Kidney (tissue), 22 donors: ENCODE results near the gene TTLL13. TPM values are rescaled to one million over a fixed set of nuclear protein-coding genes. Genes with fewer than 3 reads are reported as not detected.

ENCODE experiments used
- DNase-seq, 5 donors: peaks; one replicate each; pipeline ENCODE4 v3.0.0-alpha.2; 2013 to 2020
- FAIRE-seq: peaks from 2 replicates; lab custom pipeline; 2012; peaks lifted over from hg19 to GRCh38; lab: Jason Lieb, UNC
- H3K27ac ChIP-seq, 2 donors: one replicate each; pipeline ENCODE4 v1.7.0; 2013; ENCODE audit warnings: low read depth in 2 of 2, low read length in 2 of 2, inconsistent platforms in 1 of 2
- H3K27me3 ChIP-seq: one replicate; pipeline ENCODE4 v1.7.1; 2013; ENCODE audit warnings: low read length, inconsistent platforms; ENCODE audit not compliant: control insufficient read depth, insufficient read depth
- H3K36me3 ChIP-seq, 3 donors: one replicate each; pipeline versions ENCODE4 v1.7.0 to v1.7.1; 2013; ENCODE audit warnings: low read length in 3 of 3, control low read depth in 1 of 3, inconsistent platforms in 1 of 3; ENCODE audit not compliant: insufficient read depth in 3 of 3, control insufficient read depth in 2 of 3
- H3K4me1 ChIP-seq, 3 donors: one replicate each; pipeline versions ENCODE4 v1.7.0 to v1.7.1; 2013; ENCODE audit warnings: low read length in 3 of 3, inconsistent platforms in 1 of 3, low read depth in 1 of 3; ENCODE audit not compliant: control insufficient read depth in 2 of 3, insufficient read depth in 2 of 3
- H3K4me3 ChIP-seq, 3 donors: one replicate each; pipeline versions ENCODE4 v1.7.0 to v1.8.1; 2013; ENCODE audit warnings: low read length in 3 of 3, control low read depth in 1 of 3, inconsistent platforms in 1 of 3
- H3K9ac ChIP-seq, 3 donors: one replicate each; pipeline versions ENCODE4 v1.7.0 to v1.7.1; 2013; ENCODE audit warnings: low read length in 3 of 3, control low read depth in 1 of 3, inconsistent platforms in 1 of 3
- H3K9me3 ChIP-seq, 3 donors: one replicate each; pipeline versions ENCODE4 v1.7.0 to v1.7.1; 2013; ENCODE audit warnings: low read length in 3 of 3, control low read depth in 1 of 3, inconsistent platforms in 1 of 3; ENCODE audit not compliant: control insufficient read depth in 2 of 3, insufficient read depth in 1 of 3
- intact Hi-C: fragments of 100-400 bp; cut with DNase I; formaldehyde crosslinking; loops from one replicate; pipeline ENCODE4 v1.11.1; 2022
- long read RNA-seq, 10 donors: library from polyadenylated mRNA in 1 of 10; unstranded in 1 of 10; transcript quantifications; one replicate each; pipeline ENCODE4 v2.0.0 and lab custom pipeline, GENCODE V29; 2021 to 2026
- polyA plus RNA-seq: library from polyadenylated mRNA; stranded (reverse); fragments of 350-450 nt; fragmentation: Illumina TruSeq; extraction: RNeasy Lipid Tissue Mini Kit (QIAGEN cat#74804); gene quantifications from one replicate; pipeline ENCODE4 v1.2.3, GENCODE V29; 2014; ENCODE audit warnings: low read depth, low replicate concordance; ENCODE audit not compliant: insufficient read depth
- total RNA-seq: library from RNA; stranded (reverse); fragmentation: NEBNext Ultra II Directional; extraction: Animal tissue kit (Norgen Biotek cat#: 25700); gene quantifications from one replicate; pipeline ENCODE4 v1.2.1, GENCODE V29; 2021
- TF ChIP-seq, protein P1 (sequence below): IDR thresholded peaks from 3 replicates; pipeline ENCODE4 v1.5.1; 2012; ENCODE audit warnings: mild to moderate bottlenecking, moderate library complexity, borderline replicate concordance; ENCODE audit not compliant: insufficient read depth; ENCODE audit errors: extremely low read depth
- donor health status: control.
- donor health status: control.
- donor health status: control.
- donor health status: control.
- donor health status: control.
- donor health status: DM: yes; HTN: yes; CAD: no.
- donor health status: Normal renal cell carcinoma (clear cell type).

The TTLL13 gene, protein sequence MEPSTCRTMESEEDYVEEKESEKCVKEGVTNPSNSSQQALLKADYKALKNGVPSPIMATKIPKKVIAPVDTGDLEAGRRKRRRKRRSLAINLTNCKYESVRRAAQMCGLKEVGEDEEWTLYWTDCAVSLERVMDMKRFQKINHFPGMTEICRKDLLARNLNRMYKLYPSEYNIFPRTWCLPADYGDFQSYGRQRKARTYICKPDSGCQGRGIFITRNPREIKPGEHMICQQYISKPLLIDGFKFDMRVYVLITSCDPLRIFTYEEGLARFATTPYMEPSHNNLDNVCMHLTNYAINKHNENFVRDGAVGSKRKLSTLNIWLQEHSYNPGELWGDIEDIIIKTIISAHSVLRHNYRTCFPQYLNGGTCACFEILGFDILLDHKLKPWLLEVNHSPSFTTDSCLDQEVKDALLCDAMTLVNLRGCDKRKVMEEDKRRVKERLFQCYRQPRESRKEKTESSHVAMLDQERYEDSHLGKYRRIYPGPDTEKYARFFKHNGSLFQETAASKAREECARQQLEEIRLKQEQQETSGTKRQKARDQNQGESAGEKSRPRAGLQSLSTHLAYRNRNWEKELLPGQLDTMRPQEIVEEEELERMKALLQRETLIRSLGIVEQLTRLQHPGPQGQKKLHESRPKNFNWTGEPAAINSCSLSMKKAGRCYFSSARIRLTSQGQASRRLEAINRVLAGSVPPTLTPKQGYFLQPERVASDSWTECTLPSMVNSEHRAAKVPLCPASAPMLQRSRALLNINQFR
- total RNA-seq (0.54 TPM), polyA plus RNA-seq (0.88 TPM)
- long read RNA-seq, donor 1 = 0 reads
- long read RNA-seq, donor 2 = 0 reads
- long read RNA-seq, donor 3 = 0 reads
- long read RNA-seq, donor 4 = 0 reads
- long read RNA-seq, donor 5 = 0 reads
- long read RNA-seq, donor 6 = 0 reads
- long read RNA-seq, donor 7 = 0 reads
- long read RNA-seq, donor 8 = 0 reads
- long read RNA-seq, donor 9 = 0 reads
- long read RNA-seq, donor 10 = 0 reads

DNA sequence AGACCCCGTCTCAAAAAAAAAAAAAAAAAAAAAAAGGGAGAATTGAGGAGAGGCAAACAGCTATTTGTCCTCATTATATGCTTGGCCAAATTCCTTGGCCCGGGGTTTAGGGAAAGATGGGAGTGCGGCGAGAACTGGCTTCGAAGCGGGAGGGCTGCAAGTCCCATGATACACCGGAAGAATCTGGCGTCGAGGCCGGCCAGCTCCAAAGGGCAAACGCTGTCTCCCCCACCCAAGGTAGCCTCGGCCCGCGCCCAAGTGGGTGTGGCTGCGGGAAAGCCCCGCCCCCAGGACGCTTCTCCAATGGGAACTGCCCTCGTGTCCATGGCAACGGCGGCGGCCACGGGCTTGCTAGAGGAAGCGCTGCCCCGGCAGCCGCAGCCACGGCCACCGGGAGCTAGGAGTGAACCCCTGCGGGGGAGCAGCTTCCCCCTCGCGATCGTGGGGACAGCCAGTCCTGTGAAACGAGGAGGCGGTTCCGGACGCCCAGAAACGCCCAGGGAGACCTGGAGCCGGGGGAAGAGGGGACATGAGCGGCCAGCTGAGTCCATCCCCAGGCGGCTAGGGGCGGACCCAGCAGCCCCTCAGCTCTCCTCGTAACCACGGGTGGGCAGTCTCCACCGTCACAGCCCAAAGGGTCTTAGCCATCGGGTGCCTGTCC is at the start of gene TTLL13:
Gene TTLL13 (plus strand): TSS at position 354 of the 661 bp plus-strand sequence. CDS start 1,075 bp downstream, outside the sequence.
- Histone ChIP-seq H3K36me3 (no peaks in the 10 kb centered on the region), H3K9me3 (no peaks in the 10 kb centered on the region), H3K4me3 (peak within 1 kb of the TSS; percentile 56 to 78 (median 68)), H3K27ac (peak within 1 kb of the TSS in 1 of 2 donors; percentile 5), H3K4me1 (peaks cover 0 to 9% (median 0%) of the 10 kb centered on the region in 3 donors), H3K9ac (peak within 1 kb of the TSS in 2 of 3 donors; percentile 30 to 71), H3K27me3 (no peaks in the 10 kb centered on the region)
- FAIRE-seq (no peak), DNase-seq (peak; percentile 94 to 99 (median 97))
- TF ChIP-seq, protein P1, sequence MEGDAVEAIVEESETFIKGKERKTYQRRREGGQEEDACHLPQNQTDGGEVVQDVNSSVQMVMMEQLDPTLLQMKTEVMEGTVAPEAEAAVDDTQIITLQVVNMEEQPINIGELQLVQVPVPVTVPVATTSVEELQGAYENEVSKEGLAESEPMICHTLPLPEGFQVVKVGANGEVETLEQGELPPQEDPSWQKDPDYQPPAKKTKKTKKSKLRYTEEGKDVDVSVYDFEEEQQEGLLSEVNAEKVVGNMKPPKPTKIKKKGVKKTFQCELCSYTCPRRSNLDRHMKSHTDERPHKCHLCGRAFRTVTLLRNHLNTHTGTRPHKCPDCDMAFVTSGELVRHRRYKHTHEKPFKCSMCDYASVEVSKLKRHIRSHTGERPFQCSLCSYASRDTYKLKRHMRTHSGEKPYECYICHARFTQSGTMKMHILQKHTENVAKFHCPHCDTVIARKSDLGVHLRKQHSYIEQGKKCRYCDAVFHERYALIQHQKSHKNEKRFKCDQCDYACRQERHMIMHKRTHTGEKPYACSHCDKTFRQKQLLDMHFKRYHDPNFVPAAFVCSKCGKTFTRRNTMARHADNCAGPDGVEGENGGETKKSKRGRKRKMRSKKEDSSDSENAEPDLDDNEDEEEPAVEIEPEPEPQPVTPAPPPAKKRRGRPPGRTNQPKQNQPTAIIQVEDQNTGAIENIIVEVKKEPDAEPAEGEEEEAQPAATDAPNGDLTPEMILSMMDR = no peak
- intact Hi-C loops = no loop called here

DNA sequence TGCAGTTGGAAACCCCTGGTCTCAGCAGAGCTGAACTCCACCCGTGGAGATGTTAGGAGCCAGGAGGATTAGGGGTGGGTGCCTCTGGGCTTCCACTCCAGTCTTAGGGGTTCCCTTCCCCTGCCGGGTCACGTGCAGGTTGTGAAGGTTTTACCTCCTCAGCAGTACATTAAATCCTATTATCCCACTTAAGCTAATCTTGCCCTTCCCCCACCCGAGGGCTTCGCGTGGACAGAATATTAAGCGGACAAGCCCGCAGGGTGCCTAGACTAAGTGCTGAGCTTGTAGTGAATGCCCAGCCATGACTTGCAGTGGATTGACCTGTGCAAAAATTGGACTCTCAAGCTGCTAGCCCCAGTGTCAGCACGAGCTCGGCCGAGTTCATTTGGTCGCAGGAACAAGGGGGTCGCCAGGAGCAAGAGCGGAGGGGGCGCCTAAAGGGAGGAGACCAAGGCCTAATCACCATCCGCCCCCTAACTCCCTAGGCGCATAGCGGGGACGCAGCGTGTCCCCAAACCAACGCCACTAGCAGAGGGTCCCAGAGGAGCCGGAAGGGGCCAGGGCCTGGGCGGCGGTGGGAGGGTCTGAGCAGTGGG is 48.7 kb upstream of the TTLL13 start:
- H3K27me3 ChIP-seq = no peaks in the 10 kb centered on the region
- peak in 2 of 5 donors; percentile 74 to 77 for DNase-seq
- H3K36me3 ChIP-seq = peaks cover 0 to 4% (median 0%) of the 10 kb centered on the region in 3 donors
- H3K9ac ChIP-seq = peak overlapping the region in 2 of 3 donors; percentile 35 to 77
- peak overlapping the region; percentile 49 to 75 (median 62) for H3K4me3 ChIP-seq
- no peaks in the 10 kb centered on the region for H3K9me3 ChIP-seq
- peaks cover 0 to 15% (median 11%) of the 10 kb centered on the region in 3 donors for H3K4me1 ChIP-seq
- FAIRE-seq = no peak
- peak overlapping the region; percentile 80 for H3K27ac ChIP-seq
- TF ChIP-seq, protein P1 = no peak
- intact Hi-C loops = no loop called here
